Fibroblast of the aortic adventitia (primary cell): ENCODE data around the gene CCNT1. TPM values are rescaled to one million over a fixed set of nuclear protein-coding genes. Genes with fewer than 3 reads are reported as not detected.
"Not testable (repeated sequence)": the region's sequence is repeated elsewhere in the genome, so short reads cannot be mapped to it uniquely, and the experiment has no call there.

Experiments
- DNase-seq: peaks from one replicate; pipeline ENCODE4 v3.0.0-alpha.2; 2010; ENCODE audit warnings: low read depth
- H3K4me3 ChIP-seq: 2 replicates; pipeline ENCODE4 v1.5.1; 2011; ENCODE audit warnings: low read depth, mild to moderate bottlenecking, control low read depth, low read length, moderate library complexity
- CTCF ChIP-seq: IDR thresholded peaks from 2 replicates; pipeline ENCODE4 v1.5.1; 2011; ENCODE audit warnings: mild to moderate bottlenecking, low read length, control low read depth, inconsistent platforms; ENCODE audit not compliant: insufficient read depth
- total RNA-seq: library from RNA; depleted of rRNA; stranded (reverse); fragments of >200 nt; gene quantifications from 2 replicates; pipeline ENCODE4 v1.2.3, GENCODE V29; 2012; ENCODE audit warnings: low replicate concordance

Gene CCNT1
- total RNA-seq, 1 donor: 34.3 TPM

- TF ChIP-seq CTCF: no peak
- peak; percentile 31 for DNase-seq
- peak overlapping the region; percentile 96 for H3K4me3 ChIP-seq
Observed at GRCh38 chr12:48717252-48717695, 767 bp upstream of the CCNT1 start.

GRCh38 chr12:48716168-48716492, 377 bp downstream of the CCNT1 start:
- peak overlapping the region; percentile 96 for H3K4me3 ChIP-seq
- DNase-seq: no peak
- no peak for TF ChIP-seq CTCF

GRCh38 chr12:48712209-48712608, 4.3 kb downstream of the CCNT1 start:
- no peak for DNase-seq
- no peak for TF ChIP-seq CTCF
- H3K4me3 ChIP-seq: no peak overlapping the region

- not testable (repeated sequence) for DNase-seq, H3K4me3 ChIP-seq
Observed at GRCh38 chr12:48698822-48699221, 17.7 kb downstream of the CCNT1 start.

- DNase-seq: no peak
- H3K4me3 ChIP-seq: no peak overlapping the region
- no peak for TF ChIP-seq CTCF
Observed at GRCh38 chr12:48696626-48697025, 19.9 kb downstream of the CCNT1 start.

- no peak for DNase-seq
- no peak overlapping the region for H3K4me3 ChIP-seq
- TF ChIP-seq CTCF: no peak
Observed at GRCh38 chr12:48695859-48696258, 20.6 kb downstream of the CCNT1 start.

- no peak for TF ChIP-seq CTCF
- no peak for DNase-seq
Observed at GRCh38 chr12:48694038-48694437, 22.5 kb downstream of the CCNT1 start.

More at GRCh38 chr12:48694038-48694437, 22.5 kb downstream of the CCNT1 start:
- H3K4me3 ChIP-seq: no peak overlapping the region
